Left ventricle myocardium superior (tissue), 1 donor: Measurements from ENCODE around the gene EHD4. TPM values are rescaled to one million over a fixed set of nuclear protein-coding genes. Genes with fewer than 3 reads are reported as not detected.

ENCODE experiments used
- ATAC-seq: fragments of 200-7000 bp; cut with Tn5 transposase; one replicate; pipeline ENCODE4 v1.9.1; 2020; ENCODE audit warnings: mild to moderate bottlenecking, moderate library complexity
- DNase-seq: peaks from one replicate; pipeline ENCODE4 v3.0.0-alpha.2; 2020
- intact Hi-C: fragments of 100-400 bp; cut with micrococcal nuclease; formaldehyde crosslinking; loops from one replicate; pipeline ENCODE4 v1.11.0; 2022
- total RNA-seq: library from RNA; stranded (reverse); fragmentation: NEBNext Ultra II Directional; extraction: Animal tissue kit (Norgen Biotek cat#: 25700); gene quantifications from one replicate; pipeline ENCODE4 v1.2.1, GENCODE V29; 2021
- donor health status: DM: no; HTN: yes; CAD: no; lungs with severe emphysema.

The EHD4 gene
- total RNA-seq, 1 donor from 2014 or later: 53.5 TPM

- intact Hi-C loops: no loop called here
- no peak for DNase-seq
- ATAC-seq: no peak
Measured at GRCh38 chr15:41983621-41984571, 11.5 kb upstream of the EHD4 start.

GRCh38 chr15:41983221-41983620 is 10.9 kb upstream of the EHD4 start:
- intact Hi-C loops: no loop called here
- ATAC-seq (no peak), DNase-seq (no peak)

- intact Hi-C loops: no loop called here
- DNase-seq: no peak
- ATAC-seq: peak; percentile 8
Measured at GRCh38 chr15:41982133-41982930, 10.0 kb upstream of the EHD4 start.

- no peak for ATAC-seq
- DNase-seq: no peak
- intact Hi-C loops: no loop called here
Measured at GRCh38 chr15:41981371-41982132, 9.2 kb upstream of the EHD4 start.

- no peak for DNase-seq
- peak; percentile 34 for ATAC-seq
- intact Hi-C loops: no loop called here
Measured at GRCh38 chr15:41980654-41981323, 8.4 kb upstream of the EHD4 start.

GRCh38 chr15:41979493-41980266 is 7.3 kb upstream of the EHD4 start:
- ATAC-seq: no peak
- intact Hi-C loops: no loop called here
- DNase-seq: no peak

- DNase-seq (no peak), ATAC-seq (no peak)
- intact Hi-C loops: no loop called here
Measured at GRCh38 chr15:41978534-41978933, 6.2 kb upstream of the EHD4 start.

- DNase-seq: no peak
- intact Hi-C loops: no loop called here
Measured at GRCh38 chr15:41977757-41978383, 5.5 kb upstream of the EHD4 start.

GRCh38 chr15:41975669-41976068 is 3.3 kb upstream of the EHD4 start:
- ATAC-seq (no peak), DNase-seq (no peak)
- intact Hi-C loops: no loop called here

More at GRCh38 chr15:41977757-41978383, 5.5 kb upstream of the EHD4 start:
- ATAC-seq: no peak

GRCh38 chr15:41974041-41974440 is 1.7 kb upstream of the EHD4 start:
- intact Hi-C loops: no loop called here
- ATAC-seq: no peak
- DNase-seq: no peak

- intact Hi-C loops: no loop called here
- ATAC-seq (peak; percentile 60), DNase-seq (no peak)
Measured at GRCh38 chr15:41971895-41972252, 483 bp downstream of the EHD4 start.

GRCh38 chr15:41971089-41971894 is 1.1 kb downstream of the EHD4 start:
- ATAC-seq (peak; percentile 61), DNase-seq (peak; percentile 72)
- intact Hi-C loops: no loop called here

GRCh38 chr15:41970456-41970855 is 1.9 kb downstream of the EHD4 start:
- intact Hi-C loops: no loop called here
- DNase-seq: no peak
- ATAC-seq: no peak

- intact Hi-C loops: no loop called here
- no peak for DNase-seq
- ATAC-seq: no peak
Measured at GRCh38 chr15:41969851-41970431, 2.4 kb downstream of the EHD4 start.

GRCh38 chr15:41968701-41969100 is 3.7 kb downstream of the EHD4 start:
- intact Hi-C loops: no loop called here
- no peak for ATAC-seq
- no peak for DNase-seq

- ATAC-seq (no peak), DNase-seq (no peak)
- intact Hi-C loops: no loop called here
Measured at GRCh38 chr15:41967506-41968206, 4.7 kb downstream of the EHD4 start.
